Measurements from ENCODE around the gene NRF1. TPM values are rescaled to one million over a fixed set of nuclear protein-coding genes. Genes with fewer than 3 reads are reported as not detected.

NRF1 gene
- total RNA-seq, 1 donor from 2014 or later = 32.4 TPM

DNA sequence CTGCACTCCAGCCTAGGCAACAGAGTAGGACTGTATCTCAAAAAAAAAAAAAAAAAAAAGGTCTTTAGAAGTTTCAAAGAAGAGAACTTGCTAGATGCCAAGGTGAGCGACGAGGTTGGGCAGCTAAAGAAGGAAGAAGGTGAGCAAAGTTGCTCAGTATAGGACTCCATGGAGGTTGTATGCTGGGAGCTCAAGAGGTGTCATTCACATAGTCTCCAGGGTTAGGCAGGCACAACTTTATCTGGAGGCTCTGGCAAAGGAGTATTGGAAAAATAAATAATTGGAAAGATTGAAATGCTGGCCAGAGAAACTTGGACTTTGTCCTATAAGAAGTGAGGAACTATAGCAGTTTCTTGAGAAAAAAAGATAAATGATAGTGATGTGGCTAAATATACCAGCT lies 74.5 kb downstream of the NRF1 start:
- no peak for DNase-seq (ENCODE audit: low spot score)

DNA sequence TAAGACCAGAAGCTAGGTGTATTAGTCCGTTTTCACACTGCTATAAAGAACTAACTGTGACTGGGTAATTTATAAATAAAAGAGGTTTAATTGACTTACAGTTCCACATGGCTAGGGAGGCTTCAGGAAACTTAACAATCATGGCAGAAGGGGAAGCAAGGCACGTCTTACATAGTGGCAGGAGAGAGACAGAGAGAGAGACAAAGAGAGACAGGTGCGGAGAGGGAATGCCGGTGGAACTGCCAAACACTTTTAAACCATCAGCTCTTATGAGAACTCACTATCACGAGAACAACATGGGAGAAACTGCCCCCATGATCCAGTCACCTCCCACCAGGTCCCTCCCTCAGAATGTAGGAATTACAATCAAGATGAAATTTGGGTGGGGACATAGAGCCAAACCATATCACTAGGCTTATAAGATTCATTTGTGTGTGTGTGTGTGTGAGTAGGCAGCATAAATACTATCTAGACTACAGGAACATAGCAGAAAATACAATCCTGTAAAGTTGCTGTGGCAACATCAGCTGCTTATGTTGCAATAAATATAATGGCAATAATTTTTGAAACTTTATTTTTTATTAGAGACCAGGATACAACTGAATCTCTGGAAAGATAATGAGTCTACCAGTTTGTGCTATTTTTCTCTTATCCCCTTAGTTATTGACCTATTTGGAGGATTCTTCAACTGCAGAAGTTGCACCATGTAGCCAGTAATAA lies 77.1 kb downstream of the NRF1 start:
- no peak for DNase-seq (ENCODE audit: low spot score)

DNA sequence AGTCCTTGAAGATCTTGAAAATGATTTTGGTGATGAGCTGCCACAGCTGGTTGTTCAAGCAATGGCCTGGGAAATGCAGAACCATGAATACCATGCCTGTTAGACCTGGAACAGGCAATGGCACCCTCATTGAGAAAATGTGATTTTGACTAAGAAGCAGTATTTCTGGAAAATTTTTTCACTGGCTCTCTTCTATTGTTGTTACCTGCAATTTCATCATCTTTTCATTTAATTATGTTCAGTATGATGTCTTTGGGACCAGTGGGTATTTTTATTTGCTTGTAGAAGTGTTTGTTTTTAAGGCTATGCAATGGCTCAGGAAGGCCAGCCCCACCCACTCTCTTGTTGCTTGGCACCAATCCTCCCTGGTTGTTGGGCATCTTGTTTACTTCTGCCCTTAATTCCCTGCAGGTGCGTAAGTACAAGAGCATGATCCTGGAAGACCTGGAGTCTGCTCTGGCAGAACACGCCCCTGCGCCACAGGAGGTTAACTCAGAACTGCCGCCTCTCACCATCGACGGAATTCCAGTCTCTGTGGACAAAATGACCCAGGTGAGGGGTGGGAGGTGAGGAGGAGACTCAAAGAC lies 78.6 kb downstream of the NRF1 start:
- no peak for DNase-seq (ENCODE audit: low spot score)

- no peak for DNase-seq (ENCODE audit: low spot score)
Observed at GRCh38 chr7:129690701-129691100, 79.2 kb downstream of the NRF1 start.

GRCh38 chr7:129698516-129699418 lies 87.2 kb downstream of the NRF1 start:
- no peak for DNase-seq (ENCODE audit: low spot score)

DNA sequence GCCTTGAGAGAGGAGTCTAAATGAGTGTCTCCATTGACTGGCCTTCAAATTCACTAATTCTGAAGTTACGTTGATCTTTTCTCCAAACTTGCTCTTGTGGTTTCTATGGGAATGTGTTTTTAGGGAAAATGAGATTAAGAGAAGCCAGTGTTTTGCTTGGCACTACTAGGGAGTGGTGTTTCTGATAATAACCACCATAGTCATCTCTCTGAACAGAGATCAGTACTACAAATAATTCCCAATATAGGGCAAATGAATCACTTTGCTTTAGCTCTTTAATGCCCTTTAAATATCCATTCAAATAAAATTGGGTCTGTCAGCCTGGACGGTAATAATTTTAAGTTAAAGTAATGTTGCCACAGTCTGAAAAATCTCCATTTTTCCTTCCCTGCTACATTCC lies 90.8 kb downstream of the NRF1 start:
- no peak for DNase-seq (ENCODE audit: low spot score)

GRCh38 chr7:129702761-129703338 lies 91.3 kb downstream of the NRF1 start:
- no peak for DNase-seq (ENCODE audit: low spot score)

DNA sequence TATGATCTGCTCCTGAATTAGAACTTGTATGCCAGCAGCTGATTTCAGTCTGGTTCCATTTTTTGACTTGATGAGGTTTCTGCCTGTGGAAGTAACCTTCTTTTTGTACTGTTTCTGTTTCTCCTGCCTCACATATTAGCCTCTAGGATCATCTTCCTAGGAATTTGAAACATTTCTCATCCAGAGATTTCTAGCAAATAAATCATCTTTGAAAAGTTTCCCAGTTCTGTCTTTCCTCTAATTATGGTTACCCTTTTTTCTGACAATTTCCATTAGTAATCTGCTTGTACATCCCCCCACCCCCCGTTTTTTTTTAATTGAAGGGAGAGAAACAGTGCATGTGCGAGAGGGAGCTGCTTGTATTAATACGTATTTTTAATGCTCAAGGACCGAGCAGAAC lies 92.2 kb downstream of the NRF1 start:
- no peak for DNase-seq (ENCODE audit: low spot score)

DNA sequence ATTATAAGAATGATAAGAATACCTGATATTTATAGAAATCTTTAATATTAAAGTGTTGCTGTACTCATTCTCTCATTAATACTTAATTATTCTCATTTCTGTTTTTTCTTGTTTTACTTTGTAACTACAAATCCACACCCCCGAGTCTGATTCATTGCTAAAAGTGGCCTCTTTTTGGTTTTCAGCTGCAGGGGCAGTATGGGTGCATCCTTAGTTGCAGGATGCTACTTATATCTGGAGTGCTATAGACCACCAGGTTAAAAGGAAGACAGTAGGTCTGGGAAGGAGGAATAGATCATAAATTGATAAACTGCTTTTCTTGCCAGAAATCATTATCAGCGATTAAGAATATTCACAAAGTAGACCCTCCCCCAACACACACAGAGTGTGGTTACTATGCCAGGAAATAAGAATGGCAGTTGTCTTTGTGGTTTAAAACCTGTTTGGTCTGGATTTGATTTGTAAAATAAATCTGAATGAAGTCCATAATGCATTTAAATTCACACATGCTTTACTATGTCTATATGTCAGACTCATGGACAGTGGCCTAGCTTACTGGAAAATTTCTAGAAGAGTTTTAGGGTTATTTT lies 96.5 kb downstream of the NRF1 start:
- DNase-seq (ENCODE audit: low spot score) = no peak

- DNase-seq (ENCODE audit: low spot score) = no peak
Observed at GRCh38 chr7:129713544-129713943, 102.0 kb downstream of the NRF1 start.

- no peak for DNase-seq (ENCODE audit: low spot score)
Observed at GRCh38 chr7:129714514-129715063, 103.1 kb downstream of the NRF1 start.

DNA sequence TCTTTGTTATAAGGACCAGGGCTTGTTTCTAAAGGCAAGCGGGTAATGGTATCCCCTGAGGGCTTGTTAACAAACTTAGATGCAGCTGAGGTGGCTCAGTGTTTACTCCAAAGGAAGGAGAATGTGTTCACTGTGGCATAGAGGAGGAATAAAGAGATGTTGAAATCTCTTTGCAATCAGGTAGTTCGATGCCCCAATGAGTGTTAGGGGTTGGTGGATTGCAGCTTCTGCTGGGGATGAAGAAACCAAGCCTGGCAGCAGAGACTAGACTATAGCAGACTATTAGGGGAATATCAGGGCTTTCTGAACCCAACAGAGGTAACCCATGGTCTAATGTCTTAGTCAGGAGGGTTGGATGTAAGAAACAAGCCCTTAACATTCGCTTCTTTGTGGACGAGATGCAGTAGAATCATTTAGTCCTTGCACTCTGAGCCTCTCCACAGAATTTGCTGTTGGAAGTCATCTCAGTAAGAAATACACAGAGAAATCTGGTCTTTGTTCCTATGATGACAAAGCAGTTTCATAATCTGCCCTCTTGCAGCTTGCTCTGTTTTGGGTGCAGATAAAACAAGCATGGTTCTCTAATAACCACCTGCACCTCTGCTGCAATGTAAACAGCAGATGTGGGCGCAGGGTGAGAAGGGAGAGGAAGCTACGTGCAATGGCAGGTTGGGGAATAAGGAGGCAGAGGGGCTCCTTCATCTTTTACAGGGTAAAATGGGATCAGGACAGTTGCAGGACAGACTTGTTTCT lies 108.6 kb downstream of the NRF1 start:
- DNase-seq (ENCODE audit: low spot score) = no peak

DNA sequence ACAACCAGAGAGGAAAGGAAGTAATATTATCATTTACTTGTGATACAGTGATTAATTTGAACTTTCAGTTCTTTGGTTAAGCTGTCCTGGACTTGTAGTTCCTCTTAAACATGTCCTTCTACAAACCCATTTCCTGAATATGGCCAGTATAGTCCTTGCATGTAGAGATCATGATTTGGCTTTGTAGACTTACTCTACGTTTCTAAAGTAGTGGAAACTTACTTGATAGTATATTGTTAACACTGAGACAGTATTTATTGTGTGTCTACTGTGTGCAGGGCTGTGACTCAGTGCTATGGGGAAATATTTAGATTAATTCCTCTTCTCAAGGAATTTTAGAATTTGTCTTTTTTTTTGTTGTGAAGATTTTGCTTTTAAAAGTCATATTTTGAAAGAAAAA lies 109.5 kb downstream of the NRF1 start:
- no peak for DNase-seq (ENCODE audit: low spot score)

GRCh38 chr7:129723679-129724078 lies 112.2 kb downstream of the NRF1 start:
- DNase-seq (ENCODE audit: low spot score) = no peak

- DNase-seq (ENCODE audit: low spot score) = no peak
Observed at GRCh38 chr7:129724796-129725195, 113.3 kb downstream of the NRF1 start.

GRCh38 chr7:129728875-129729467 lies 117.5 kb downstream of the NRF1 start:
- DNase-seq (ENCODE audit: low spot score) = no peak

GRCh38 chr7:129729511-129729910 lies 118.0 kb downstream of the NRF1 start:
- no peak for DNase-seq (ENCODE audit: low spot score)

DNA sequence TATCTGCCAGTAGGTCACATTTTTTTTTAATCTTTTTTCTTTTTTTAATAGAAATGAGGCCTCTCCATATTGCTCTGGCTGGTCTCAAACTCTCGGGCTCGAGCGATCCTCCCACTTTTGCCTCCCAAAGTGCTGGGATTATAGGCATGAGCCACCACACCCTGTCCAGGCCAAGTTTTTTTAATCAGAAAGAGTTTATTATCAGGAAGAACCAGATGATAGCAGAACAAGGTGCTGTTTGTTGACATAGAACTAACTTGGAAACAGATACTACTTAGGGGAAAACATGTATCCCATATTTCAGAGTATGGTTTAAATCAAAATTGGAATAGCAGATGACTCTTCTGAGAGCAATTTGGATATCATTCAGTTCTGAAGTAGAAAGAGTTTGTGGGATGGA lies 118.6 kb downstream of the NRF1 start:
- no peak for DNase-seq (ENCODE audit: low spot score)

DNA sequence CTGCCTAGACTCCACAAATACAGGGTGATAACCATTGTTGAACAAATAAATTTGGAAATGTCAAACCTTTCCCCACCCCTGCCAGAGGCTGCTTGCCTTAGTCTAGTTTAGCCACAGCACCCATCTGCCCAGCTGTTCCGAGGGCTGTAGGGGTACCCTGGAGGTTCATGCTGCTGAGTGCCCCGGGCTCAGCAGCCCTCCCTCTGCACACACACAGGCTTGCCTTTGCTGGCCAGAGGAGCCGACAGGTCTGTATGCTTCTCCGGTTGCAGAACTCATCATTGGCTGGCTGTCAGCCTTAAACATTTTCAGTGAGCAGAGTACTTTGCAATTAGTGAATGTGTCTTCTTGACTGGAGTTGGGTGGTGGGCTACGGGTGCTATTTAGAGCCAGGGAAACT lies 122.9 kb downstream of the NRF1 start:
- DNase-seq (ENCODE audit: low spot score) = no peak

GRCh38 chr7:129739427-129739826 lies 127.9 kb downstream of the NRF1 start:
- no peak for DNase-seq (ENCODE audit: low spot score)
